K562 (cell line): ENCODE measurements around the gene SIRT7. TPM values are rescaled to one million over a fixed set of nuclear protein-coding genes. Genes with fewer than 3 reads are reported as not detected.

Source experiments
- CEBPB ChIP-seq: fragments of 450-650 bp; IDR thresholded peaks from 2 replicates; pipeline ENCODE4 v1.6.1; 2016; ENCODE audit warnings: missing genetic modification characterization, missing compliant biosample characterization
- CTCF ChIP-seq, 3 experiments: IDR thresholded peaks in 2 of 3; conservative IDR thresholded peaks in 1 of 3; 2 replicates each; pipeline ENCODE4 v1.5.1; 2011 to 2012; ENCODE audit warnings: low read length in 3 of 3, mild to moderate bottlenecking in 3 of 3, control low read depth in 2 of 3, improper control_type of control experiment in 1 of 3, inconsistent platforms in 1 of 3, low read depth in 1 of 3, mixed read lengths in 1 of 3, moderate library complexity in 1 of 3; ENCODE audit not compliant: insufficient read depth in 2 of 3
- FOXK1 ChIP-seq: sonication (generic); formaldehyde crosslinking; IDR thresholded peaks from 2 replicates; pipeline ENCODE4 v1.8.0; 2022; ENCODE audit warnings: missing genetic modification reagents, mild to moderate bottlenecking, borderline replicate concordance
- GTF2E2 ChIP-seq: fragments of 200-800 bp; sonication (Bioruptor generic); IDR thresholded peaks from 2 replicates; pipeline ENCODE4 v1.6.1; 2016; ENCODE audit warnings: missing genetic modification characterization, missing compliant biosample characterization
- HDGF ChIP-seq: fragments of 450-650 bp; IDR thresholded peaks from 2 replicates; pipeline ENCODE4 v1.6.1; 2016
- HIVEP1 ChIP-seq: fragments of 250-450 bp; sonication (Bioruptor Pico); IDR thresholded peaks from 2 replicates; pipeline ENCODE4 v1.4.0; 2020; ENCODE audit warnings: mild to moderate bottlenecking
- JUN ChIP-seq, 2 experiments: sonication (generic) in 1 of 2; formaldehyde crosslinking in 1 of 2; IDR thresholded peaks; 2 replicates each; pipeline versions ENCODE4 v1.6.1 to v1.8.0; 2012 to 2022; ENCODE audit warnings: borderline replicate concordance in 2 of 2, mild to moderate bottlenecking in 2 of 2, improper control_type of control experiment in 1 of 2, low read depth in 1 of 2, low read length in 1 of 2, missing genetic modification reagents in 1 of 2
- NRF1 ChIP-seq, 2 experiments: fragments of 450-650 bp; IDR thresholded peaks in 1 of 2; conservative IDR thresholded peaks in 1 of 2; 2 replicates each; pipeline ENCODE4 v1.6.1; 2014; ENCODE audit warnings: mild to moderate bottlenecking in 2 of 2
- OTX1 ChIP-seq: fragments of 450-650 bp; formaldehyde crosslinking; IDR thresholded peaks from 2 replicates; pipeline ENCODE4 v1.4.0; 2022; ENCODE audit warnings: mild to moderate bottlenecking
- RB1 ChIP-seq: fragments of 450-650 bp; IDR thresholded peaks from 2 replicates; pipeline ENCODE4 v1.6.1; 2017; ENCODE audit warnings: low read depth, mild to moderate bottlenecking
- RFX1 ChIP-seq: fragments of 450-650 bp; IDR thresholded peaks from 2 replicates; pipeline ENCODE4 v1.6.1; 2016; ENCODE audit warnings: mild to moderate bottlenecking, moderate library complexity
- TRIM24 ChIP-seq, 2 experiments: fragments of 450-650 bp; IDR thresholded peaks; 2 replicates each; pipeline ENCODE4 v1.6.1; 2016
- XRCC5 ChIP-seq: fragments of 200-400 bp; formaldehyde crosslinking; IDR thresholded peaks from 2 replicates; pipeline ENCODE4 v1.6.1; 2017; ENCODE audit warnings: low read depth, mild to moderate bottlenecking, low read length
- ZFPM2 ChIP-seq: fragments of 250-450 bp; sonication (Bioruptor Pico); IDR thresholded peaks from 2 replicates; pipeline ENCODE4 v1.5.1; 2022; ENCODE audit warnings: mild to moderate bottlenecking
- ZNF212 ChIP-seq: fragments of 450-650 bp; formaldehyde crosslinking; IDR thresholded peaks from 2 replicates; pipeline ENCODE4 v1.4.0; 2020; ENCODE audit warnings: mild to moderate bottlenecking
- ZNF431 ChIP-seq: sonication (generic); formaldehyde crosslinking; IDR thresholded peaks from 2 replicates; pipeline ENCODE4 v1.8.0; 2022; ENCODE audit warnings: mild to moderate bottlenecking, missing genetic modification reagents
- polyA plus RNA-seq, 8 experiments: library from polyadenylated mRNA; depleted of rRNA in 4 of 8; stranded (reverse) in 5 of 8; unstranded in 3 of 8; fragments of >200 nt; fragmentation: Nextera tagmentation in 2 of 8; fragmentation: Illumina TruSeq in 1 of 8; extraction: Ambion mirVana in 2 of 8; extraction: Trizol in 1 of 8; gene quantifications; 2 replicates each; pipeline versions ENCODE4 v1.2.1 to v1.2.3, GENCODE V29; 2011 to 2014; ENCODE audit warnings: inconsistent platforms in 1 of 8, missing spikeins in 1 of 8
- total RNA-seq, 7 experiments: library from RNA; depleted of rRNA in 6 of 7; stranded (reverse); fragments of >200 nt in 6 of 7; fragmentation: Illumina TruSeq in 2 of 7; extraction: Trizol in 2 of 7; gene quantifications; 2 replicates each; pipeline versions ENCODE4 v1.2.1 to v1.2.3, GENCODE V29; 2011 to 2021; ENCODE audit warnings: low replicate concordance in 1 of 7
- TF ChIP-seq, protein P1 (sequence below): sonication (generic); formaldehyde crosslinking; IDR thresholded peaks from 2 replicates; pipeline ENCODE4 v1.8.1; 2023; ENCODE audit warnings: missing genetic modification reagents, mild to moderate bottlenecking, borderline replicate concordance
- TF ChIP-seq, protein P2 (sequence below): fragments of 450-650 bp; IDR thresholded peaks from 2 replicates; pipeline ENCODE4 v1.7.1; 2018; ENCODE audit warnings: mild to moderate bottlenecking, low read depth; ENCODE audit not compliant: partially characterized antibody

The SIRT7 gene
- total and polyA plus RNA-seq, 9 of the 15 experiments (the other 6 are each of a cell fraction or from before 2014, with no cell fraction given) = 1.6 to 54.8 (median 20.3) TPM

GRCh38 chr17:81959362-81960129, 41.6 kb upstream of the SIRT7 start (continued):
- TF ChIP-seq JUN (IDR thresholded peaks at IDR 0.05; ENCODE audit: borderline replicate concordance, low read depth, low read length) (peak; percentile 50; the same call in 1 of the 2 replicates), JUN (CRISPR knock-in tag; IDR thresholded peaks at IDR 0.05; ENCODE audit: borderline replicate concordance) (0 out of 2 replicates have a peak, but pooled peaks have one; percentile 17), TRIM24 (IDR thresholded peaks at IDR 0.05) (no peak), NRF1 (conservative IDR thresholded peaks at IDR 0.05 in 1 of 2, IDR thresholded peaks at IDR 0.05 in 1 of 2) (peak; percentile 68 to 70), RFX1 (no peak), OTX1 (no peak), CTCF (IDR thresholded peaks at IDR 0.05 in 2 of 3, conservative IDR thresholded peaks at IDR 0.05 in 1 of 3; ENCODE audit: insufficient read depth in 2 of 3, low read depth in 1 of 3, low read length in 3 of 3) (peak; percentile 65 to 99 (median 99)), CEBPB (tag) (no peak), XRCC5 (no peak), ZFPM2 (CRISPR knock-in tag) (no peak), RB1 (peak; percentile 98), ZNF212 (CRISPR knock-in tag) (no peak), GTF2E2 (tag) (no peak), HIVEP1 (CRISPR knock-in tag) (no peak), FOXK1 (CRISPR knock-in tag) (no peak), HDGF (no peak), ZNF431 (CRISPR knock-in tag) (no peak)
- TF ChIP-seq, protein P1, sequence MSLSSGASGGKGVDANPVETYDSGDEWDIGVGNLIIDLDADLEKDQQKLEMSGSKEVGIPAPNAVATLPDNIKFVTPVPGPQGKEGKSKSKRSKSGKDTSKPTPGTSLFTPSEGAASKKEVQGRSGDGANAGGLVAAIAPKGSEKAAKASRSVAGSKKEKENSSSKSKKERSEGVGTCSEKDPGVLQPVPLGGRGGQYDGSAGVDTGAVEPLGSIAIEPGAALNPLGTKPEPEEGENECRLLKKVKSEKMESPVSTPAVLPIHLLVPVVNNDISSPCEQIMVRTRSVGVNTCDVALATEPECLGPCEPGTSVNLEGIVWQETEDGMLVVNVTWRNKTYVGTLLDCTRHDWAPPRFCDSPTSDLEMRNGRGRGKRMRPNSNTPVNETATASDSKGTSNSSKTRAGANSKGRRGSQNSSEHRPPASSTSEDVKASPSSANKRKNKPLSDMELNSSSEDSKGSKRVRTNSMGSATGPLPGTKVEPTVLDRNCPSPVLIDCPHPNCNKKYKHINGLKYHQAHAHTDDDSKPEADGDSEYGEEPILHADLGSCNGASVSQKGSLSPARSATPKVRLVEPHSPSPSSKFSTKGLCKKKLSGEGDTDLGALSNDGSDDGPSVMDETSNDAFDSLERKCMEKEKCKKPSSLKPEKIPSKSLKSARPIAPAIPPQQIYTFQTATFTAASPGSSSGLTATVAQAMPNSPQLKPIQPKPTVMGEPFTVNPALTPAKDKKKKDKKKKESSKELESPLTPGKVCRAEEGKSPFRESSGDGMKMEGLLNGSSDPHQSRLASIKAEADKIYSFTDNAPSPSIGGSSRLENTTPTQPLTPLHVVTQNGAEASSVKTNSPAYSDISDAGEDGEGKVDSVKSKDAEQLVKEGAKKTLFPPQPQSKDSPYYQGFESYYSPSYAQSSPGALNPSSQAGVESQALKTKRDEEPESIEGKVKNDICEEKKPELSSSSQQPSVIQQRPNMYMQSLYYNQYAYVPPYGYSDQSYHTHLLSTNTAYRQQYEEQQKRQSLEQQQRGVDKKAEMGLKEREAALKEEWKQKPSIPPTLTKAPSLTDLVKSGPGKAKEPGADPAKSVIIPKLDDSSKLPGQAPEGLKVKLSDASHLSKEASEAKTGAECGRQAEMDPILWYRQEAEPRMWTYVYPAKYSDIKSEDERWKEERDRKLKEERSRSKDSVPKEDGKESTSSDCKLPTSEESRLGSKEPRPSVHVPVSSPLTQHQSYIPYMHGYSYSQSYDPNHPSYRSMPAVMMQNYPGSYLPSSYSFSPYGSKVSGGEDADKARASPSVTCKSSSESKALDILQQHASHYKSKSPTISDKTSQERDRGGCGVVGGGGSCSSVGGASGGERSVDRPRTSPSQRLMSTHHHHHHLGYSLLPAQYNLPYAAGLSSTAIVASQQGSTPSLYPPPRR (CRISPR knock-in tag) = no peak
- TF ChIP-seq, protein P2, sequence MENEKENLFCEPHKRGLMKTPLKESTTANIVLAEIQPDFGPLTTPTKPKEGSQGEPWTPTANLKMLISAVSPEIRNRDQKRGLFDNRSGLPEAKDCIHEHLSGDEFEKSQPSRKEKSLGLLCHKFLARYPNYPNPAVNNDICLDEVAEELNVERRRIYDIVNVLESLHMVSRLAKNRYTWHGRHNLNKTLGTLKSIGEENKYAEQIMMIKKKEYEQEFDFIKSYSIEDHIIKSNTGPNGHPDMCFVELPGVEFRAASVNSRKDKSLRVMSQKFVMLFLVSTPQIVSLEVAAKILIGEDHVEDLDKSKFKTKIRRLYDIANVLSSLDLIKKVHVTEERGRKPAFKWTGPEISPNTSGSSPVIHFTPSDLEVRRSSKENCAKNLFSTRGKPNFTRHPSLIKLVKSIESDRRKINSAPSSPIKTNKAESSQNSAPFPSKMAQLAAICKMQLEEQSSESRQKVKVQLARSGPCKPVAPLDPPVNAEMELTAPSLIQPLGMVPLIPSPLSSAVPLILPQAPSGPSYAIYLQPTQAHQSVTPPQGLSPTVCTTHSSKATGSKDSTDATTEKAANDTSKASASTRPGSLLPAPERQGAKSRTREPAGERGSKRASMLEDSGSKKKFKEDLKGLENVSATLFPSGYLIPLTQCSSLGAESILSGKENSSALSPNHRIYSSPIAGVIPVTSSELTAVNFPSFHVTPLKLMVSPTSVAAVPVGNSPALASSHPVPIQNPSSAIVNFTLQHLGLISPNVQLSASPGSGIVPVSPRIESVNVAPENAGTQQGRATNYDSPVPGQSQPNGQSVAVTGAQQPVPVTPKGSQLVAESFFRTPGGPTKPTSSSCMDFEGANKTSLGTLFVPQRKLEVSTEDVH = no peak
